Measurements from ENCODE around the gene GNAS. TPM values are rescaled to one million over a fixed set of nuclear protein-coding genes. Genes with fewer than 3 reads are reported as not detected.

The GNAS gene
- total RNA-seq, 3 donors from 2014 or later (not counting 1 experiment from before 2014, with no cell fraction given) = 530 to 823 (median 582) TPM

- no peaks in the 10 kb centered on the region for H3K4me1 ChIP-seq (ENCODE audit: control insufficient read depth, insufficient read depth, low read length)
- no peak overlapping the region for H3K27ac ChIP-seq (ENCODE audit: low read length)
- ATAC-seq (no peak), DNase-seq (no peak)
- Mint-ChIP-seq H3K27ac (no peak overlapping the region), H3K9me3 (no peaks in the 10 kb centered on the region), H3K27me3 (ENCODE audit: low read depth in 2 of 2) (peaks cover 5 to 8% of the 10 kb centered on the region in 2 donors), H3K4me1 (peaks cover 0 to 3% of the 10 kb centered on the region in 2 donors), H3K4me3 (no peak overlapping the region), H3K36me3 (no peaks in the 10 kb centered on the region)
- H3K27me3 ChIP-seq (ENCODE audit: control insufficient read depth, insufficient read depth, low read length) = no peaks in the 10 kb centered on the region
- no peak for TF ChIP-seq CTCF (IDR thresholded peaks at IDR 0.05)
- H3K36me3 ChIP-seq (ENCODE audit: control insufficient read depth, insufficient read depth, low read length) = no peaks in the 10 kb centered on the region
- intact Hi-C loops (cut with micrococcal nuclease) = no loop called here
- 98% methylated on average over 11 of the region's 12 CpGs for WGBS (ENCODE audit: insufficient coverage)
- no peaks in the 10 kb centered on the region for H3K9me3 ChIP-seq (ENCODE audit: control insufficient read depth, insufficient read depth, low read length)
- H3K4me3 ChIP-seq (ENCODE audit: low read length) = no peak overlapping the region
Measured at GRCh38 chr20:58875541-58876134, 23.1 kb downstream of the GNAS start.

- Mint-ChIP-seq H3K4me1 (no peaks in the 10 kb centered on the region), H3K9me3 (no peaks in the 10 kb centered on the region), H3K36me3 (no peaks in the 10 kb centered on the region), H3K4me3 (no peak overlapping the region), H3K27ac (no peak overlapping the region), H3K27me3 (ENCODE audit: low read depth in 2 of 2) (peaks cover 0 to 6% of the 10 kb centered on the region in 2 donors)
- Histone ChIP-seq H3K4me1 (ENCODE audit: control insufficient read depth, insufficient read depth, low read length) (no peaks in the 10 kb centered on the region), H3K9me3 (ENCODE audit: control insufficient read depth, insufficient read depth, low read length) (no peaks in the 10 kb centered on the region), H3K4me3 (ENCODE audit: low read length) (no peak overlapping the region), H3K27ac (ENCODE audit: low read length) (no peak overlapping the region), H3K36me3 (ENCODE audit: control insufficient read depth, insufficient read depth, low read length) (no peaks in the 10 kb centered on the region), H3K27me3 (ENCODE audit: control insufficient read depth, insufficient read depth, low read length) (no peaks in the 10 kb centered on the region)
- intact Hi-C loops (cut with micrococcal nuclease) = no loop called here
- no peak for ATAC-seq
- TF ChIP-seq CTCF (IDR thresholded peaks at IDR 0.05) = no peak
- WGBS (ENCODE audit: insufficient coverage) = 88% methylated on average over 6 of the region's 7 CpGs
- DNase-seq = no peak
Measured at GRCh38 chr20:58876437-58876836, 23.9 kb downstream of the GNAS start.

- H3K9me3 Mint-ChIP-seq = no peaks in the 10 kb centered on the region
- H3K27ac Mint-ChIP-seq = no peak overlapping the region
- no peak overlapping the region for H3K4me3 ChIP-seq (ENCODE audit: low read length)
- intact Hi-C loops (cut with micrococcal nuclease) = no loop called here
- ATAC-seq (no peak), DNase-seq (no peak)
- H3K4me3 Mint-ChIP-seq = no peak overlapping the region
- H3K36me3 Mint-ChIP-seq = no peaks in the 10 kb centered on the region
- no peak overlapping the region for H3K27ac ChIP-seq (ENCODE audit: low read length)
- peaks cover 0 to 7% of the 10 kb centered on the region in 2 donors for H3K27me3 Mint-ChIP-seq (ENCODE audit: low read depth in 2 of 2)
- no peaks in the 10 kb centered on the region for H3K27me3 ChIP-seq (ENCODE audit: control insufficient read depth, insufficient read depth, low read length)
- no peaks in the 10 kb centered on the region for H3K4me1 ChIP-seq (ENCODE audit: control insufficient read depth, insufficient read depth, low read length)
- no peak for TF ChIP-seq CTCF (IDR thresholded peaks at IDR 0.05)
- H3K4me1 Mint-ChIP-seq = no peaks in the 10 kb centered on the region
- 92% methylated on average over 11 of the region's 11 CpGs for WGBS (ENCODE audit: insufficient coverage)
- H3K9me3 ChIP-seq (ENCODE audit: control insufficient read depth, insufficient read depth, low read length) = no peaks in the 10 kb centered on the region
- H3K36me3 ChIP-seq (ENCODE audit: control insufficient read depth, insufficient read depth, low read length) = no peaks in the 10 kb centered on the region
Measured at GRCh38 chr20:58877050-58877975, 24.8 kb downstream of the GNAS start.

All from natural killer cell (primary cell).